PC-3 (cell line): ENCODE results near the gene PLA2G4B. TPM values are rescaled to one million over a fixed set of nuclear protein-coding genes. Genes with fewer than 3 reads are reported as not detected.
"Not testable (repeated sequence)": the region's sequence is repeated elsewhere in the genome, so short reads cannot be mapped to it uniquely, and the experiment has no call there.

Experiments used
- ATAC-seq: fragments of 200-7000 bp; cut with Tn5 transposase; 2 replicates; pipeline ENCODE4 v1.9.1; 2020; ENCODE audit warnings: mild to moderate bottlenecking, moderate library complexity
- BruUV-seq: library from RNA; stranded (reverse); fragments of 400-500 nt; replicated peaks from 2 replicates; lab custom pipeline; 2021; lab: Mats Ljungman, UMichigan
- CTCF ChIA-PET: fragments of 300-600 bp; sonication (Branson Sonifier 250); formaldehyde crosslinking; loops from one replicate; lab custom pipeline; 2022; ENCODE audit warnings: antibody characterized with exemption; lab: Charles Lee
- POLR2A ChIA-PET: fragments of 300-600 bp; sonication (Branson Sonifier 250); formaldehyde crosslinking; loops from one replicate; lab custom pipeline; 2022; ENCODE audit warnings: antibody characterized with exemption; ENCODE audit not compliant: unreplicated experiment; lab: Charles Lee
- DNase-seq: peaks from one replicate; pipeline ENCODE4 v3.0.0-alpha.2; 2015
- H2AFZ ChIP-seq: fragments of 300-600 bp; sonication (generic); 2 replicates; pipeline ENCODE4 v1.6.0; 2016; ENCODE audit warnings: antibody characterized with exemption, low read length
- H3F3A ChIP-seq: fragments of 300-600 bp; sonication (generic); one replicate; pipeline ENCODE4 v1.6.0; 2017; ENCODE audit warnings: antibody characterized with exemption, low read length, control low read depth, mild to moderate bottlenecking; ENCODE audit not compliant: unreplicated experiment
- H3K27ac ChIP-seq: fragments of 300-600 bp; sonication (generic); 2 replicates; pipeline ENCODE4 v1.5.1; 2016; ENCODE audit warnings: mild to moderate bottlenecking, low read length
- H3K27me3 ChIP-seq: fragments of 300-600 bp; sonication (generic); 2 replicates; pipeline ENCODE4 v1.6.1; 2016; ENCODE audit warnings: low read length, mixed read lengths
- H3K36me3 ChIP-seq: fragments of 300-600 bp; sonication (generic); 2 replicates; pipeline ENCODE4 v1.6.1; 2016; ENCODE audit warnings: low read depth, mixed run types, low read length, mixed read lengths
- H3K4me1 ChIP-seq: fragments of 300-600 bp; sonication (generic); 2 replicates; pipeline ENCODE4 v1.5.1; 2016; ENCODE audit warnings: low read length; ENCODE audit not compliant: insufficient read depth
- H3K4me2 ChIP-seq: fragments of 300-600 bp; sonication (generic); 2 replicates; pipeline ENCODE4 v1.6.0; 2016; ENCODE audit warnings: low read length
- H3K4me3 ChIP-seq: fragments of 300-600 bp; sonication (generic); 2 replicates; pipeline ENCODE4 v1.5.1; 2016; ENCODE audit warnings: mild to moderate bottlenecking, low read length, mixed read lengths
- H3K79me2 ChIP-seq: fragments of 300-600 bp; sonication (generic); 2 replicates; pipeline ENCODE4 v1.6.1; 2017; ENCODE audit warnings: low read length, mixed read lengths
- H3K9ac ChIP-seq: fragments of 300-600 bp; sonication (generic); 2 replicates; pipeline ENCODE4 v1.6.0; 2016; ENCODE audit warnings: mild to moderate bottlenecking, low read length
- H3K9me2 ChIP-seq: fragments of 300-600 bp; sonication (generic); replicated peaks from 2 replicates; pipeline ENCODE4 v1.6.1; 2016; ENCODE audit warnings: mixed run types, low read length, mixed read lengths
- H3K9me3 ChIP-seq: fragments of 300-600 bp; sonication (generic); 2 replicates; pipeline ENCODE4 v1.6.1; 2016; ENCODE audit warnings: low read length, mixed read lengths
- H4K20me1 ChIP-seq: fragments of 300-600 bp; sonication (generic); 2 replicates; pipeline ENCODE4 v1.6.1; 2016; ENCODE audit warnings: low read length, mixed read lengths
- CTCF ChIP-seq: fragments of 300-600 bp; sonication (generic); conservative IDR thresholded peaks from 2 replicates; pipeline ENCODE4 v1.5.1; 2017; ENCODE audit warnings: antibody characterized with exemption, low read depth, mild to moderate bottlenecking, low read length
- EZH2 ChIP-seq: fragments of 300-600 bp; sonication (generic); IDR thresholded peaks from one replicate; pipeline ENCODE4 v1.6.1; 2017; ENCODE audit warnings: antibody characterized with exemption, mild to moderate bottlenecking, low read length; ENCODE audit not compliant: unreplicated experiment
- EZH2phosphoT487 ChIP-seq: fragments of 300-600 bp; sonication (generic); IDR thresholded peaks from 2 replicates; pipeline ENCODE4 v1.6.1; 2018; ENCODE audit warnings: mild to moderate bottlenecking, antibody characterized with exemption, low read length, borderline replicate concordance
- intact Hi-C: fragments of 100-400 bp; cut with micrococcal nuclease; formaldehyde crosslinking; loops from 2 replicates; pipeline ENCODE4 v1.9.0; 2023
- total RNA-seq: library from RNA; depleted of rRNA; stranded (reverse); fragments of >200 nt; gene quantifications from 2 replicates; pipeline ENCODE4 v1.2.3, GENCODE V29; 2014

The PLA2G4B gene
- total RNA-seq, 1 experiment from 2014 or later, result 12.2 TPM

DNA sequence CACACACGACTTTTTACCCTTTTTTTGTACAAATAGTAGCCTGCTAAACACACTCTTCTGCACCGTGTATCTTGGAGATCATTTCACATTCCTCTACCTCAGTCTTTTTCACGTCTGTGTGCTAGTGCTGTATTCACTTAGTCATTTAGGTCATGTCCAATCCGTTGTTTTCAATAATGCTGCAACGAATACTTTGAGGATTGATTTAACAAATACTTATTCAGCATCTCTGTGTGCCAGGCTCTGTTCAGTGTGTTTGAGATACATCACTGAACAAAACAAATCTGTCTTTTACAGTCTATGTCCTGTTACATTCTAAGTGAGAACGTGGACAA lies 9.9 kb upstream of the PLA2G4B start:
- intact Hi-C loops, result loop anchor here (2.0 to 10.0 kb wide), 3 partner anchors 66 to 146 kb away; partner anchors contain the start of genes EHD4 and SPTBN5
- Histone ChIP-seq H3K36me3 (no peaks in the 10 kb centered on the region), H3K27ac (no peak overlapping the region), H3K9ac (peak overlapping the region; percentile 85), H3K9me3 (no peaks in the 10 kb centered on the region), H3K79me2 (peaks cover 23% of the 10 kb centered on the region), H3K9me2 (no peaks in the 10 kb centered on the region), H3K27me3 (no peaks in the 10 kb centered on the region), H3F3A (no peaks in the 10 kb centered on the region), H2AFZ (peak overlapping the region; percentile 78; the same call in 1 of the 2 replicates), H3K4me1 (peaks cover 29% of the 10 kb centered on the region), H4K20me1 (no peaks in the 10 kb centered on the region), H3K4me2 (peak overlapping the region; percentile 87), H3K4me3 (peak overlapping the region; percentile 87)
- POLR2A ChIA-PET, result no interaction called here
- no TSS peak for BruUV-seq
- DNase-seq (peak; percentile 33), ATAC-seq (peak; percentile 1)
- CTCF ChIA-PET, result interaction anchor here (0.5 kb wide), 1 partner anchor 124 kb away, joined by 4 read pairs; no protein-coding TSS in a partner anchor
- TF ChIP-seq EZH2phosphoT487 (no peak), EZH2 (no peak), CTCF (no peak)

GRCh38 chr15:41829959-41830646 lies 8.5 kb upstream of the PLA2G4B start:
- ATAC-seq, result no peak
- no peak overlapping the region for H3K27ac ChIP-seq
- POLR2A ChIA-PET, result no interaction called here
- no peak overlapping the region for H2AFZ ChIP-seq
- H3K4me2 ChIP-seq, result no peak overlapping the region
- H3F3A ChIP-seq, result no peaks in the 10 kb centered on the region
- H4K20me1 ChIP-seq, result no peaks in the 10 kb centered on the region
- CTCF ChIA-PET, result no interaction called here
- no peaks in the 10 kb centered on the region for H3K9me3 ChIP-seq
- H3K9me2 ChIP-seq, result no peaks in the 10 kb centered on the region
- BruUV-seq, result no TSS peak
- no peak overlapping the region for H3K4me3 ChIP-seq
- H3K79me2 ChIP-seq, result peaks cover 29% of the 10 kb centered on the region
- H3K36me3 ChIP-seq, result no peaks in the 10 kb centered on the region
- no peak overlapping the region for H3K9ac ChIP-seq
- intact Hi-C loops, result loop anchor here (2.0 to 10.0 kb wide), 3 partner anchors 65 to 145 kb away; partner anchors contain the start of genes EHD4 and SPTBN5
- H3K4me1 ChIP-seq, result peaks cover 30% of the 10 kb centered on the region
- H3K27me3 ChIP-seq, result no peaks in the 10 kb centered on the region
- no peak for DNase-seq
- TF ChIP-seq EZH2phosphoT487 (no peak), EZH2 (no peak), CTCF (no peak)

DNA sequence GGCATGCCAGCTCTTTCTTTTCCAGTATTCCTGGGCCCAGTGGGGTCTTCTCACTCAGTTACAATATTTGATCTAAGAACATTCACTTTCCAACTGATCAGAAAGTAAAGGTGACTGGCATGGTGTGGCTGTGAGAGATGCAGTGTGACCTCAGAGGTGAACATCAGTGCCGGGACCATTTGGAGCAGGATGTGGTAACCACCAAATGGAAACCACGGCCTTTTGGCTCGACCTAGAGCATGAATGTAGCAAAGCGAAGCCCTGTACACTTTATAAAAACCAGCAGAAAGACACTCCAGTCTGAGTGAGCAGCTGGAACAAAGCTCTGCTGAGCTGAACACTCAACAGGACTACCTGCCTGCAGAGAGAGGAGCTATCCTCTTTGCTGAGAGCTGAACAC lies 7.4 kb upstream of the PLA2G4B start:
- POLR2A ChIA-PET, result interaction anchor here (0.6 kb wide), 1 partner anchor 58 kb away, joined by 4 read pairs; no protein-coding TSS in a partner anchor
- CTCF ChIA-PET, H2AFZ ChIP-seq: not testable (repeated sequence)

More for the DNA sequence above, 7.4 kb upstream of the PLA2G4B start:
- H3K36me3 ChIP-seq, H3K9me2 ChIP-seq, H3K27ac ChIP-seq, H3K9me3 ChIP-seq, ATAC-seq, DNase-seq, H3K4me2 ChIP-seq, BruUV-seq, H4K20me1 ChIP-seq, H3F3A ChIP-seq, intact Hi-C loops, H3K4me3 ChIP-seq, H3K9ac ChIP-seq, H3K27me3 ChIP-seq: not testable (repeated sequence)
- Histone ChIP-seq H3K79me2 (peaks cover 29% of the 10 kb centered on the region), H3K4me1 (peaks cover 30% of the 10 kb centered on the region)
